HG02973 (cell line): Measurements from ENCODE around the gene BANF2.
"Not testable (repeated sequence)": the region's sequence is repeated elsewhere in the genome, so short reads cannot be mapped to it uniquely, and the experiment has no call there.

Source experiments
- ATAC-seq: cut with Tn5 transposase; IDR thresholded peaks from one replicate; pipeline ENCODE4 v1.9.1; 2021; ENCODE audit warnings: moderate library complexity; ENCODE audit not compliant: unreplicated experiment

Gene BANF2

DNA sequence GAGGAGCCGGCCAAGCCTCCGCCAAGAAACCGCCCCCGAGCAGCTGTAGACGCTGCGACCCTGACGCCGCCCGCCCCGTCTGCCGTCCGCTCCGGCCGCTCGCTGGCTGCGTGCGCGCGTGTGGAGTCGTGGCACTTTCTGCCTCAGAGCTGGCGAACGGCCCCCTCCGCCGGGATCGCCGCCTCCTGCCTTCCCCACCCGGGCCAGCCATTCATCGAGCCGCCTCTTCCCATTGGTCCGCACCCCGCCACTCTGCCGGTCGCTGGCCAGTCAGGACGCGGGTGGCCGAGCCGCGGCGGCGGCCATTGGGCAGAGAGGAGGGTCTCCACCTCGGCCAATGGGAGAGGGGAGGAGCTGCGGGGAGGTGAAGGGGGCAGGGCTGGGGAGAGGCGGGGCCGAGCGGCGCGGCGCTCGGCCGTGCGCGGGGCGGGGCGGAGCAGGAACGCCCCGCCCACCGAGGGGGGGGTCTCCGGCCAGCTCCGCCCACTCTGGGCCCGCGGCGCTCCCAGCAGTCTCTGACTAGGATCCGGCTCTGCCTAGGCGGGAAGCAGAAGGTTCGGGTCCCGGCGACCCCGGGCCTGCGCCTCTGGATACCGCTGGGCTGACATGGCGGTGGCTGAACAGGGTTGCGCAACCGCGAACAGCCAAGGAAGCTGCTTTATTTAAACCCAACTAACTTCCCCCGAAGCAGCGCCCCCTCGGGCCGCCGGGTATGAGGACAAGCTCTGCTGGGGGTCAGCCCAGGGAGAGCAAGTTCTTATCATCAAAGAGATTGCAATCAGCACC lies 17.5 kb upstream of the BANF2 start, which contains the start of gene RRBP1:
Gene RRBP1 (minus strand): TSS at position 140 of the 786 bp plus-strand sequence. CDS start 21,735 bp downstream, outside the sequence.
- ATAC-seq: peak; percentile 85

DNA sequence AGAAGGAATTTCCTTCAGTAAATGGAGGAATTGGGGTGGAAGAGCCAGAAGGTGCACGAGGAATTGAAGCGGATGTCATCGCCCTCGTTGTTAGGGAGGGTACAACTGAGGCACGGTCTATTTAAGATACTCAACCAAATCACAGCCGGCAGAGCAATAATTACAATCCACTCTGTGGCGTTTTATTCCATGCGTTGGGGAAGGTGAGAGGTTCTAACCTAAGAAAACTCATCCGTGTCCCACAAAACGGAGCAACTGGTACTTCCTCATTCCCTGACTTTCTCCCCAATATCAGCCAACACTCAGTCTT lies 16.9 kb upstream of the BANF2 start:
- ATAC-seq: no peak

DNA sequence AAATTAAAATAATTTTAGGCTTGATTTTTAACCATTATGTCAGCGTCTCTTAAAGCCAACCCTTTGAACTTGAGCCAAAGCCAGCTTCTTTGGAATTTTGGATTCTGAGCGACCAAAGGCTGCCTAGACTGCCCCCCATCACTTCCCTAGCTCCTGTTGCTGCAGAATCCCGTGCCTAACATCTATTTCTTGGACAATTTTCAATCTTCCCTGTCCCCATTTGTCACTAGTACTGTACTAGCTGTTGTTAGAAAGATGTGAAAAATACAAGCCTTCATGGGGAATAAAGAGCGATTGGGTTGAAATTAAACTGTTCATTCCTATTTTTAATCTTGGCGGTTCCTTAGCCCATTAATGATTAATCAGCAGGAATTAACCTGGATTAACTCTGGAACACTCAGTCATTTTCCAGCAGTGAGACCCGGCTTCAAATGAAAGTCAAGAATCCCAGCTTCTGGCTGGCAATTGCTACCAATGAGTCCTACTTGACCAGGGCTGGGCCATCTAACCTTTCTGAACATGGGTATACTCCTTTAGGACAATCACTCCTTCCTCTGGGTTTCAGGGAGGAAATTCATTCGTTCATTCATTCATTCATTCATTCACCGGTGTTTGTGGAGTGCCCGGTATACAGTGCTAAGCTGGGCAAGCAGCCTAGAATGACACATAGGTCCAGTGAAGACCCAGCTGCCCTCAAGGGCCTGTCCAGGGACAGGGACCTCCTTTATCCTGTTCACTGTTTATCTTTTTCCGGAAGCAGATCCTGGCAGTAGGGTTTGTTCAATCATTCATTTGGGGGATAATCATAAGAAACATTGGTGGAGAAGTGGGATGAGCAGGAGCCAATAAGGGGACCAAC lies 16.3 kb upstream of the BANF2 start:
- no peak for ATAC-seq

DNA sequence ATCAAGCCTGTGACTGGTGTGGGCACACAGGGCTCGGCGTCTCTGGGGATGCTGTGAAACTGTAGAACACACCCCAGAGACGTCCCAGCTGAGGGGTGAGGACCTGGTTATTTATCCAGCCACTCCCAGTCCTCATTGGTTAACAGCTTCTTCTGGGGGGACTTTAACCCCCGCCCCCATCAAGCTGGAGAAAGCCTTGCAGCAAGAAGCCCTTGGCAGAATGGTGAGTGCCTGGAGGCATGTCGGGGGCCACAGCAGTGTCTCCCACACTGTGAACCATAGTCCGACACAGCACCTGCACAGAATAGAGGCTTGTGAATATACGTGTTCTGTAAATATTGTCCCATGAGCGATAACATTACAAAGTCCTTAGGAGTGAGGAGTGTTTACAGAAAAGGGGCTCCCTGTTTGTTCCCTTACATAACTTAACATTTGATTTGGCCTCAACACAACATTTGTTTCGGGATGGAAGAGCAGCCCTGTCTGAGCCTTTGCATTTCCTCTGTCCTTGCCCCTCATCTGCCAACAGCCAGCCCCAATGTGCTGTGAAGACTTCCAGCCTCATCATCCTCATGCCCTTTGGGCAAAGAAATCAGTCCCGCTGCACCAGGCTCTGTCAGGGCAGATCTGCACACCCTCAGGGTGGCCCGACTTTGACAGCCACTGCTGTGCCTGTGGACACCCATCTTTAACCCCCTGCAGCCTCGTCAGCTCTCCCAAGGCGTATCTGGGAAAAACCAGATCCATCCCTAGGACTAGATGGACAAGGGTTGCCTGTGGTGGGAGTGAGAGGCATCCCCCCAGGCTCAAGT lies 15.5 kb upstream of the BANF2 start:
- ATAC-seq: no peak

DNA sequence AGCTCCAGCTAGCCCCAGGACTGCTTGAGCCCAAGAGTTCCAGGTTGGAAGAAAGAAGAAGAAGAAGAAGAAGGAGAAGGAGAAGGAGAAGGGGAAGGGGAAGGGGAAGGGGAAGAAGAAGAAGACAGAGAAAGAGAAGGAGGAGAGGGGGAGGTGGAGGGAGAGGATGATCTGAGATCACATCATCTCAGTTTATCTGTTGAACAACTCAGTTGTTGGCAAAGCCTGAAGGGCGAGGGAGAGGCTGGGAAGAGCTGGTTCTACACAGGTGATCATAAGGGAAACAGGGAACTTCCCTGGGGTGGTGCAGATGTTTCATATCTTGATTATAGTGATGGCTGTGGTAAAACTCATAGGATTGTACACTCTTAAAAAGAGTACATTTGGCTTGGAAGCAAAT lies 14.6 kb upstream of the BANF2 start:
- ATAC-seq: no peak

DNA sequence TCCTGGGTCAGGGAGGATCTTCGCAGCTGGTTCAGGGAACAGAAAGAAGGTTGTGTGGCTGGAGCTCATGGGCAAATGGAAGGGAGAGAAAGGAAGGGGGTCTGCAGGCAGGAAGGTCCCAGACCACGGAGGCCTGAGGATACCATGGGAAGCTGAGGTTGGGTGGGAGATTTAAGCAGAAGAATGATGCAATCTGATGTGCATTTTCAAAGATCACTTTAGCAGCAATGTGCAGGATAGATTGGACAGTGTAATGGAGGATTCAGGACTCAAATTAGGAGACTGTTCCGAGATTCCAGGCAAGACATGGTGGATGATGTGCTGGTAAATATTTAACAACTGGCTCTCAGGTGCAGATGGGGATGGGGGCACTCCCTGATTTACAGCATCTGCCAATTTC lies 12.0 kb upstream of the BANF2 start:
- no peak for ATAC-seq

DNA sequence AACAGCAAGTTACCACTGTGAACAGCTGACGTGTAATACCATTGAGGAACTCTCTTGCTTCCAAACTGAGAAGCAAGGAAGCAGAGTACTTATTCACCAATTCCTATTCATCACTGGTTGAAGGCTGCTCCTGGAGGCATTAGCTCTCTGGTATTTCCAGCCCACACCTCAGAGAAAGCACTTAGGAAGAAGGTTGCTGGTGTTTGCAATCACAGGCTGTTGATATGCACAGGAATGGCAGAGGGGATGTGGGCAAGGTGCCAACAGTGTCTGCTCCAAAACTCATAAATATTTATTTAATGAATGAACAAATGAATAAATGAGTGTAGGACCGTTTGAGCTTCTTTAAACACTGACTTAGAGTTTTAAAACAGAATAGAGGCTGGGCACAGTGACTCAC lies 10.8 kb upstream of the BANF2 start:
- ATAC-seq: no peak

GRCh38 chr20:17690144-17690543 lies 9.6 kb upstream of the BANF2 start:
- ATAC-seq: no peak

- no peak for ATAC-seq
These were observed 8.0 kb upstream of the BANF2 start for GRCh38 chr20:17691758-17692157.

GRCh38 chr20:17693444-17694001 lies 6.2 kb upstream of the BANF2 start:
- ATAC-seq: no peak

DNA sequence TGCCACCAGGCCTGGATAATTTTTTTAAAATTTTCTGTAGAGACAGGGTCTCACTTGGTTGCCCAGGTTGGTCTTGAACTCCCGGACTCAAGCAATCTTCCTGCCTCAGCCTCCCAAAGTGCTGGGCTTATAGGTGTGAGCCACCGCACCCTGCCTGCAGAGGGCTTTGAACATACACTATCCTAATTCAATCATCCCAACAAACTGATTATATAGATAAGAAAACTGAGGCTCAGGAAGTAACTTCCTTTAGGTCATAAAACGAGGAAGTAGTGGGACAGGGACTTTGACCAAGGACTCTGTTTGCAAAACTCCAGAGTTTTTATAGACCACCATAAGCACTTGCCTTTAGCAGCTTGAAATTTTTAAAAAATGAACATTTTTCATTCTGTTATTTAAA lies 5.0 kb upstream of the BANF2 start:
- no peak for ATAC-seq

GRCh38 chr20:17696287-17696686 lies 3.5 kb upstream of the BANF2 start:
- ATAC-seq: no peak

DNA sequence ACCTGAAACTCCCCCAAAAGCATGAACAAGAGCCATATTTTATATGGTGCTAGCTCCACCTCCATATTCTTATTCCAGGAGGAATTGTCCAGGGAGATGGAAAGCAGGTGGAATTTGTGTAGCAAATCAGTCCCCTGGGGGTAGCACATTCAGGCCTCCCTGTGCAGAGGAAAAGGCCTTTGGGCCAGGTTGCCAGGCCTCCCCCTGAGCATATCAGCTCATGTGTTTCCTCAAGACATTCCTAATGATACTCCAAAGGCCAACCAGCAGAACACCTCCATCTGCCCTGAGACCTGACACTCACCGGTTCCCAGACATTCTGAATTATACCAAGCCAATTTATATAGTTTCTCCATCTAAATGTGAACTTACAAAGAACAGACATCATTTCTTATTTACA lies 2.6 kb upstream of the BANF2 start:
- ATAC-seq: no peak

DNA sequence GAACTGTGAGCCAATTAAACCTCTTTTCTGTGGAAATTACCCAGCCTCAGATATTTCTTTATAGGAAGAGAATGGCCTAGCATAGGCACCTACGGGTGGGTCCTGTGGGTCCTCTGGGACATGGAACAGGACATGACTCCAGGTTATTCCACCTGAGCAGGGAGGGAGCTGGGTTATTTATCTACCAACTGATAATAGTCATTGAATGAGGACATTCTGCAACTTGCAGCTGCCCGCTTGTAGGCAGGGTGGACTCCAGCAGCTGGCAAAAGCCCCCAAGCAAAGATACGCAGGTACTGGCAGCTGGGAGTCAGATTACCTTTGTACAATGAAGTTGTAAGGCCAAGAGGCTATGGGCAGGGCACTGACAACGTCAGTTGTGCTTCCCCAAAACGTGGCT lies 1.4 kb upstream of the BANF2 start:
- ATAC-seq: no peak

GRCh38 chr20:17700637-17701036 lies 871 bp downstream of the BANF2 start:
- no peak for ATAC-seq

DNA sequence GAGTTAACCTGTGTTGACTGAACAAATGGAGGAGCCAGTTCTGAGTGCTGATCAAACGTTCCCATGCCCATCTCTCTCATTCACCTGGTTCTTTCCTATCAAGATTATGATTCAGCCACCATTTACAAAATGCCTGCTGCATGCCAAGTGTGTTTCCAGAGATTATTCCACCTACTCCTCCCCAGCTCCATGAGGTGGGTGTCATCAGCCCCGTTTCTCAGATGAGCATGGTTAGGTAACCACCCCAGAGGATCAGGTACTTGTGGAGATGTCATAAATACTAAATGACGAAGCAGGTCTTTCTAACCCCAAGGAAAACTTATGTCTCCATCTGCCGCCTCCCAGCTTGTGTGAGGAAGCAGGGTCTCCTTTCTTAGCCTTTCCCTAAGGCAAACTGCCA lies 2.1 kb downstream of the BANF2 start:
- no peak for ATAC-seq

GRCh38 chr20:17704589-17705317 lies 5.0 kb downstream of the BANF2 start:
- no peak for ATAC-seq

GRCh38 chr20:17705916-17706315 lies 6.2 kb downstream of the BANF2 start:
- no peak for ATAC-seq

GRCh38 chr20:17706632-17707031 lies 6.9 kb downstream of the BANF2 start:
- ATAC-seq: no peak

GRCh38 chr20:17707951-17708350 lies 8.2 kb downstream of the BANF2 start:
- ATAC-seq: not testable (repeated sequence)
